GM21515 (cell line): ENCODE data around the gene RPS29.
"Not testable (repeated sequence)": the region's sequence is repeated elsewhere in the genome, so short reads cannot be mapped to it uniquely, and the experiment has no call there.

ENCODE experiments used
- ATAC-seq: cut with Tn5 transposase; IDR thresholded peaks from one replicate; pipeline ENCODE4 v1.9.1; 2021; ENCODE audit not compliant: unreplicated experiment

Gene RPS29

DNA sequence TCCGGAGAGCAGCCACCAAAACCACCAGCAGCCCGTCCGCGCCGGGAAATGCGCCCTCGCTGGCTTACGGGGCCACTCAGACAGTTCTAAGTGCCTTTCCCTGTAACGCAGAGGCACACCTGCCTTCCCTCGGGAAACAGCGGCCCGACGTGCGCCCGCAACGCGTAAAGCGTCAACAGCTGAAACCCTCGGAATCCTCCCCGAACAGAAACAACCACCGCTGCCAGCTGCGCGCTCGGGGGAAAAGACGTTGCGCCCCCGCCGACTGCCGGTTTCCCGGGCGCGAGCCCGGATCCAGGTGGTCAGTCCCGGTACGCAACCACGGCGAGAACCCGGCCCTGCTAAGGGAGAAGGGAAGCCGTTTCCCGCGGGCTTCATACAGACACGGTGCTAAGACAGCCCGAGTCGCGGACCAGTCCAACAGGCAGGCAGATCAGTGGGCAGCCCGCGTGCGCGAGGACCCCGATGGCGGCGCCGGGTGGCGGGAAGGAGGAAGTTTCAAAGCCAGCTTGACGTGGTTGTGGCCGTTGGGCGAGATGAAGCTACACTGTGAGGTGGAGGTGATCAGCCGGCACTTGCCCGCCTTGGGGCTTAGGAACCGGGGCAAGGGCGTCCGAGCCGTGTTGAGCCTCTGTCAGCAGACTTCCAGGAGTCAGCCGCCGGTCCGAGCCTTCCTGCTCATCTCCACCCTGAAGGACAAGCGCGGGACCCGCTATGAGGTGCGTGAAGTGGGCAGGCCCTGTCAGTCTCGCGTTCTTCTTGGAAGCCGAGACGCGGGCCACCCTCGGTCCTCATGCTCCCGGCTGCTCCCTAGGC, 12.5 kb upstream of the RPS29 start, which contains the start of gene LRR1:
Gene LRR1 (plus strand): TSS at position 456 of the 816 bp plus-strand sequence. CDS start 81 bp downstream, at position 537.
- ATAC-seq, result peak; percentile 47

DNA sequence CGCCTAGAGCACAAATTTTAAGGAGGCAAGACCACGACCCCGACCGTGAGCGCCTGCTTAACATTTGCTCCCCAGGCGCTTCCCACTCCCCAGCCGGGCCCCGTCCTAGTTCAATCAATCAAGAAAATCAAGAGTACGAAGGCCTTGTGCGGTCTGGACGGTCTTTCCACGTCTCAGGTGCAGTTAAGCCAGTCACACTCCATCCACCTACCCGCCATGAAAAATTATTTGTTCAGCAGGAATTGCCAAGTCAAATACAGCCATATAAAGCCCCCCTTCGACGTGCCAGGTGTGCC, 12.0 kb upstream of the RPS29 start:
- ATAC-seq, result no peak

- ATAC-seq, result no peak
These were observed 8.3 kb upstream of the RPS29 start for GRCh38 chr14:49594347-49595091.

GRCh38 chr14:49593016-49593415, 6.8 kb upstream of the RPS29 start:
- no peak for ATAC-seq

DNA sequence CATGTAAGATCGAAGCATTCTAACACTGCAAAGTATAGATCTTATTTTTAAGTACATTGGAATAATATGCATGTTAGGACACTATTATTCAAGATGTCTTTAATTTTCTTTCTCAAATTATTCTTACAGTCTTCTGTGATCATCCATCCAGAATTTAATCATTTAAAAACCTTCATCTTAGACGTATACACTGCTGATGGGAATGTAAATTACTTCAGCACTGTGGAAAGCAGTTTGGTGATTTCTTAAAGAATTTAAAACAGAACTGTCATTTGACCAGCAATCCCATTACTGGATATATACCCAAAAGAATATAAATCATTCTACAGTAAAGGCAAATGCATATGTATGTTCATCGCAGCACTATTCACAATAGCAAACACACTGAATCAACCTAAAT, 3.2 kb upstream of the RPS29 start:
- ATAC-seq, result no peak

GRCh38 chr14:49586673-49587460, 687 bp upstream of the RPS29 start:
- peak; percentile 37 for ATAC-seq

GRCh38 chr14:49584981-49585640, 1.1 kb downstream of the RPS29 start:
- ATAC-seq, result not testable (repeated sequence)

GRCh38 chr14:49584058-49584457, 2.1 kb downstream of the RPS29 start:
- no peak for ATAC-seq

- ATAC-seq, result no peak
These were observed 2.6 kb downstream of the RPS29 start for GRCh38 chr14:49583629-49584028.

DNA sequence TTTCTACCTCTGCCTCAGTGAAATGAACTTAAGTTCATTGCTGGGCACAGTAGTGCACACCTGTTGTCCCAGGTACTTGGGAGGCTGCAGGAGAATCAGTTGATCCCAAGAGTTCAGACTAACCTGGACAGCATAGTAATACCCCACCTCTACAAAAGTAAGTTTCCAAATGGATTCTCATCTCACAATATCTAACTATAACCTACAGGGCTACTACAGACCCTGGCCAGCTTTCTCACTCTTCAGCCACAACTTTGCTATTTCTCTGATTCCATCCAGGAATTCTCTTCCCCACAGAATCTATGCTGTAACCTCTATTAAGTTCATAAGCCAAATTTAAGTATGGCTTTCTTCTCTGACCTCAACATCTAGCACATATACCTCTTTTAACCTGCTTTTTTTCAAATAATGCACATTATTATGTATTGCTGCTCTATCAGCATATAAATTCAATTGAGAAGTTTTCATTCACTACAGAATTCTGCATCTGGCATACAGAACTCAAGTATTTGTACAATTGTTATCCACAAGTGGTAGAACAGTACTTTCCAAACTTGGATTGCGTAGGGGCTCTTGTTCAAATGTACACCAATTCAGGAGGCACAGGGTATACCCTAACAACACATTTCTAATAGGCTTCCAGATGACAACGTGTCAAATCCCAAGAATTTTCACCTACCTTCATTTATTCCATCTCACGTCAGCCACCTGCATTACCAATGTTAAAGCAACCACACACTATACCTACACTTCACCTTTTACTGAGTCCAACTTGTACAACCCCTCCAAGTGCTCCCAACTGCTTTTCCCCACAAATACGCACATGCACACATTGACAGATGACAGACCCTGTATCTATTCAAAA, 3.8 kb downstream of the RPS29 start:
- no peak for ATAC-seq

DNA sequence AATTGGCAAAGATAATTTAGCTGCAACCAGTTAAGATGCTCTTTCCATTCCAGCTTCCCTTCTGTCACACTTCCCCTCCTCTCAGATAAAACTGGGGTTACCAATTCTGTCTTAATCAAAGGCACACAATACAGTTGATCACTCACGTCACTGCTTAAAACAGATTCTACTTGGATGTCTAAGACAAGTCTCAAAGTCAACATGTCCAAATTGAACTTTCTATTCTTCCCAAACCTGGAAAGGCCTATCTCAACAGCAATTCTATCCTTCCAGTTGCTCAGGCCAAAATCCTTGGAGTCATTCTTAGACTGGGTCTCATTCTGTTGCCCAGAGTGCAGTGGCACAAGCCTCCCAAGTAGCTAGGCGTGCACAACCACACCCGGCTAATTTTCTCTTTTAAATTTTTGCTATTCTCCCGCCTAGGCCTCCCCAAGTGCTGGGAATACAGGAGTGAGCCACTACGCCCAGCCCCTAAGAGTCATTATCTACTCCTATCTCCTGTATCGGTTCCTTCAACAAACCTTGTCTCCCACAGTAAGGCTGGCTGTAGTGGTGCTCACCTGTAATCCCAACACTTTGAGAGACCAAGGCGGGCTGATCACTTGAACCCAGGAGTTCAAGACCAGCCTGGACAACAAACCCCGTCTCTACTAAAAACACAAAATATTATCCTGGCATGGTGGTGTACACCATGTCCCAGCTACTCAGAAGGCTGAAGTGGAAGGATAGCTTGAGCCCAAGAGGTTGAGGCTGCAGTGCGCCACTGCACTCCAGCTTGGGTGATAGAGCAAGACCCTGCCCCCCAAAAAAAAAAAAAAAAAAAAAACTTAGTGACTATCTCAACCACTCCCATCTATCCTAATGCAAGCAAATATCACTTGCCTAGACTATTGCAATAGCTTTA, 4.7 kb downstream of the RPS29 start:
- no peak for ATAC-seq

GRCh38 chr14:49579841-49580240, 6.3 kb downstream of the RPS29 start:
- ATAC-seq, result no peak

DNA sequence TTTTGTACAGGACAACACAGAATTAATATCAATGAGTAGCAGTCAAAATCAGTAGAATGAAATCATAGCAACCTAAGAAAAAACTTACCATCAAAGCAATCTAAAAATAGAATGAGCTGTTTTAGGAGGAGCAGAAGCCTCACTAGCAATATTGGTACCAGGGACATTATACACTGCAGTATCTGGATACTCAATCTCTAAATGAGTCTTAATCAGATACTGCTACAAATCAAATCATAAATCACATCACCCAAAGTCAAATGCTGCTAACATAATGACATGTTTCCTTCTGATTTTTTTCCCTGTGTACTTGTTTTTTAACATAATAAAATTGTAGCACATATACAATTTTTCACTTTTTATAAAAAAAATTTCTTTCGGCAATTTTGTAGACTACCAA, 8.0 kb downstream of the RPS29 start:
- no peak for ATAC-seq

- no peak for ATAC-seq
These were observed 12.1 kb downstream of the RPS29 start for GRCh38 chr14:49574038-49574437.

DNA sequence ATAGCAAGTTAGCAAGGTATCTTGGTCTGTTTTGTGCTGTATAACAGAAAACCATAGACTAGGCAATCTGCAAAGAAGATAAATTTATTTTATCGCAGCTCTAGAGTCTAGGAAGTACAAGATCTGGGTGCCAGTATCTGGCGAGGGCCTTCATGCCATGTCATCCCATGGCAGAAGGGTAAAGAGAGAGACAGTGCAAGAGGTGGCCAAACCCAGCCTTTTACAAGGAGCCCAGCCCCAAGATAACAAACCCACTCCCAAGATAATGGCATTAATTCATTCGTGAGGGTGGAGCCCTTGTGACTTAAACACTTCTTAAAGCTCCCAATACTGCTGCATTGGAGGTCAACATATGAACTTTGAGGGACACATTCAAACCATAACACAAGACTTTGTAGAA, 16.9 kb downstream of the RPS29 start:
- ATAC-seq, result no peak

DNA sequence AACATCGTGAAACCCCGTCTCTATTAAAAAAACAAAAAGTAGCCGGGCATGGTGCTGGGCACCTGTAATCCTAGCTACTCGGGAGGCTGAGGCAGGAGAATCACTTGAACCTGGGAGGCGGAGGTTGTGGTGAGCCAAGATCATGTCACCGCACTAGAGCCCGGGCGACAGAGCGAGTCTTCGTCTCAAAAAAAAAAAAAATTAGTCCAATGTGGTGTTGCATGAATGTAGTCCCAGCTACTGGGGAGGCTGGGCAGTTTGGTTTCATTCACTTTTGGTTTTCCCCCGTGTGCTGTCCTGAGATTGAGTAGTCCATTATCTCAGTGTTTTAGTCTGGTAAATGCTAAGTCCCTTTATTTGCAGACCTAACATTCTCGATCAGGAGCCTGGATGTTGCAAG, 19.5 kb downstream of the RPS29 start:
- no peak for ATAC-seq

DNA sequence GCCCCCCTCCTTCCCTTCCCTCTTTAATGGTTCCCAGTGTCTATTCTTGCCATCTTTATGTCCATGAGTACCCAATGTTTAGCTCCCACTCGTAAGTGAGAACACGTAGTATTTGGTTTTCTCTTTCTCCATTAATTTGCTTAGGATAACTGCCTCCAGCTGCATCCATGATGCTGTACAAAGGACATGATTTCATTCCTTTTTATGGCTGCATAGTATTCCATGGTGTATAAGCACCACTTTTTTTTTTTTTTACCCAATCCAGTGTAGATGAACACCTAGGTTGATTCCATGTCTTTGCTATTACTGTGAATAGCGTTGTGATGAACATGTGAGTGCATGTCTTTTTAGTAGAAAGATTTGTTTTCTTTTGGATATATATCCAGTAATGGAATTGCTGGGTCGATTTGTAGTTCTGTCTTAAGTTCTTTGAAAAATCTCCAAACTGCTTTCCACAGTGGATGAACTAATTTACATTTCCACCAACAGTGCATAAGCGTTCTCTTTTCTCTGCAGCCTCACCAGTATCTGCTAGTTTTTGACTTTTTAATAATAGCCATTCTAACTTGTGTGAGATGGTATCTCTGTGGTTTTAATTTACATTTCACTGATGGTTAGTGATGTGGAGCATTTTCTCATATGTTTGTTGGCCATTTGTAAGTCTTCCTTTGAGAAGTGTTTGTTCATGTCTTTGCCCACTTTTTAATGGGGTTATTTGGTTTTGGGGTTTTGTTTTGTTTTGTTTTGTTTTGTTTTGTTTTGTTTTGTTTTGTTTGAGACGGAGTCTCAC, 26.0 kb downstream of the RPS29 start:
- no peak for ATAC-seq

GRCh38 chr14:49553892-49554291, 32.3 kb downstream of the RPS29 start:
- ATAC-seq, result no peak
